SH-SY5Y (cell line): Measurements from ENCODE around the gene DENND2A.

ENCODE experiments used
- GATA2 ChIP-seq: IDR thresholded peaks from 2 replicates; pipeline ENCODE4 v1.6.1; 2011; ENCODE audit warnings: mild to moderate bottlenecking, low read depth, low read length
- GATA3 ChIP-seq: IDR thresholded peaks from 2 replicates; pipeline ENCODE4 v1.6.1; 2011; ENCODE audit warnings: low read depth, mild to moderate bottlenecking, low read length, moderate library complexity

GRCh38 chr7:140489026-140489359, 151.6 kb downstream of the DENND2A start:
- TF ChIP-seq GATA2, result no peak
- TF ChIP-seq GATA3, result no peak
